ENCODE data around the gene SMCO1.
"Not testable (repeated sequence)": the region's sequence is repeated elsewhere in the genome, so short reads cannot be mapped to it uniquely, and the experiment has no call there.

The SMCO1 gene

DNA sequence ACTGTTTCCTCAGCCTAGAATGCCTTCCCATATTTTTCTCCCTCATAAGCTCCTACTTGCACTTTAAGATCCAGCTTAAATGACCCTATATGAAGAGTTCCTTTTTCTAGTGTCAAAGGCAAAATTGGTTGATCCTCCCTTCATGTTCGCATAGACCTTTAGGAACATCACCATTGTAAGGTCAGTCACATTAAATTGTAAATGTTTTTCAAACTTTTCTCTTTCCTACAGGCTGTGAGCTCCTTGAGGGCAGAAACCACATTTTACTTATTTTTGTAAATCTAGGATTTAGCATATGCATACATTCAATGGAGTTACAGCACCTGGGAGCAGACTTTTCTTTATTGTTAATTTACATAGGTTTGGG is 813 bp downstream of the SMCO1 start:
- Mint-ChIP-seq H3K27ac (no peak overlapping the region), H3K4me3 (no peak overlapping the region), H3K4me1 (ENCODE audit: low read depth in 2 of 2) (peaks cover 0 to 5% of the 10 kb centered on the region in 2 donors), H3K36me3 (ENCODE audit: insufficient read depth) (peaks cover 3% of the 10 kb centered on the region), H3K9me3 (no peaks in the 10 kb centered on the region), H3K27me3 (peaks cover 17 to 23% of the 10 kb centered on the region in 2 donors)
- DNase-seq: no peak
- ATAC-seq (replicated peaks): no peak

- H3K36me3 Mint-ChIP-seq (ENCODE audit: insufficient read depth): peaks cover 3% of the 10 kb centered on the region
- DNase-seq (no peak), ATAC-seq (replicated peaks) (no peak)
- H3K4me1 Mint-ChIP-seq (ENCODE audit: low read depth in 2 of 2): peaks cover 0 to 5% of the 10 kb centered on the region in 2 donors
- H3K27ac Mint-ChIP-seq: no peak overlapping the region
- no peak overlapping the region for H3K4me3 Mint-ChIP-seq
- no peaks in the 10 kb centered on the region for H3K9me3 Mint-ChIP-seq
- peaks cover 17 to 23% of the 10 kb centered on the region in 2 donors for H3K27me3 Mint-ChIP-seq
Observed at GRCh38 chr3:196513697-196514349, 1.3 kb downstream of the SMCO1 start.

DNA sequence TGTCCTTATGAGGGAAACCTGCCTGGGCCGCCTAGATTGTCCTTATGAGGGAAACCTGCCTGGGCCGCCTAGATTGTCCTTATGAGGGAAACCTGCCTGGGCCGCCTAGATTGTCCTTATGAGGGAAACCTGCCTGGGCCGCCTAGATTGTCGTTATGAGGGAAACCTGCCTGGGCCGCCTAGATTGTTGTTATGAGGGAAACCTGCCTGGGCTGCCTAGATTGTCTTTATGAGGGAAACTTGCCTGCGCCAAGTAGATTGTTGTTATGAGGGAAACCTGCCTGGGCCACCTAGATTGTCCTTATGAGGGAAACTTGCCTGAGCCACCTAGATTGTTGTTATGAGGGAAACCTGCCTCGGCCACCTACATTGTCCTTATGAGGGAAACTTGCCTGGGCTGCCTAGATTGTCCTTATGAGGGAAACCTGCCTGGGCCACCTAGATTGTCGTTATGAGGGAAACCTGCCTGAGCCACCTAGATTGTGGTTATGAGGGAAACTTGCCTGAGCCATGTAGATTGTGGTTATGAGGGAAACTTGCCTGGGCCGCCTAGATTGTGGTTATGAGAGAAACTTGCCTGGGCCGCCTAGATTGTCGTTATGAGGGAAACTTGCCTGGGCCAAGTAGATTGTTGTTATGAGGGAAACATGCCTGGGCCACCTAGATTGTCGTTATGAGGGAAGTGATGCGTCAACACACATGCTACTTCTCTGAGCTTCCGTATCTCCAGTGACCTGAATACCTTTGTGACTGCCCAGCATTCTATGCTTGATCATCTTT is 3.3 kb downstream of the SMCO1 start:
- not testable (repeated sequence) for H3K27ac Mint-ChIP-seq; H3K4me3 Mint-ChIP-seq; DNase-seq; H3K4me1 Mint-ChIP-seq (ENCODE audit: low read depth in 2 of 2); H3K9me3 Mint-ChIP-seq; H3K36me3 Mint-ChIP-seq (ENCODE audit: insufficient read depth)
- peak; percentile 41 for ATAC-seq (replicated peaks)
- H3K27me3 Mint-ChIP-seq: peaks cover 17 to 23% of the 10 kb centered on the region in 2 donors

DNA sequence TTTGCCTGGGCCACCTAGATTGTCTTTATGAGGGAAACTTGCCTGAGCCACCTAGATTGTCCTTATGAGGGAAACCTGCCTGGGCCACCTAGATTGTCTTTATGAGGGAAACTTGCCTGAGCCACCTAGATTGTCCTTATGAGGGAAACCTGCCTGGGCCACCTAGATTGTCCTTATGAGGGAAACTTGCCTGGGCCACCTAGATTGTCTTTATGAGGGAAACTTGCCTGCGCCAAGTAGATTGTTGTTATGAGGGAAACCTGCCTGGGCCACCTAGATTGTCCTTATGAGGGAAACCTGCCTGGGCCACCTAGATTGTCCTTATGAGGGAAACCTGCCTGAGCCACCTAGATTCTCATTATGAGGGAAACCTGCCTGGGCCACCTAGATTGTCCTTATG is 4.0 kb downstream of the SMCO1 start:
- not testable (repeated sequence) for H3K9me3 Mint-ChIP-seq; H3K4me3 Mint-ChIP-seq; ATAC-seq (replicated peaks); H3K27ac Mint-ChIP-seq; DNase-seq; H3K36me3 Mint-ChIP-seq (ENCODE audit: insufficient read depth); H3K4me1 Mint-ChIP-seq (ENCODE audit: low read depth in 2 of 2)
- peaks cover 13 to 19% of the 10 kb centered on the region in 2 donors for H3K27me3 Mint-ChIP-seq

DNA sequence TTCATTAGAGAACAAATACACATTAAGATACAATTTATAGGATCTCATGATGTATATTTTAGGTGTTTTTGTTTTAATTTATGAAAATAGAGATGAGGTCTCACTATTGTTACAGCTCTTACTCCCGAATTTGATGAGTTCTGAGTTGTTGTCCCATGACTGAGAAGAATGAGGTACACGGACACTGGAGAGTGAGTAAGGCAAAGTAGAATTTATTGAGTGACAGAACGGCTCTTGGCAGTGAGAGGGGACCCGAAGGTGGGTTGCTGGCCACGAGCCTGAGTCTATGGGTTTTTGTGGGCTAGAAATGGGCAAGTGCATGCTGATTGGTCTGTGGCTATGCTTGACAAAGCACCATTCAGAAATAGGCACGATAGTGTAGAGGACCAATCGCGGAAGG is 8.5 kb downstream of the SMCO1 start:
- DNase-seq (no peak), ATAC-seq (replicated peaks) (no peak)
- Mint-ChIP-seq H3K27me3 (peaks cover 0 to under 1% of the 10 kb centered on the region in 2 donors), H3K4me1 (ENCODE audit: low read depth in 2 of 2) (peaks cover 14 to 16% of the 10 kb centered on the region in 2 donors), H3K36me3 (ENCODE audit: insufficient read depth) (peaks cover 27% of the 10 kb centered on the region), H3K27ac (no peak overlapping the region), H3K9me3 (no peaks in the 10 kb centered on the region), H3K4me3 (no peak overlapping the region)

DNA sequence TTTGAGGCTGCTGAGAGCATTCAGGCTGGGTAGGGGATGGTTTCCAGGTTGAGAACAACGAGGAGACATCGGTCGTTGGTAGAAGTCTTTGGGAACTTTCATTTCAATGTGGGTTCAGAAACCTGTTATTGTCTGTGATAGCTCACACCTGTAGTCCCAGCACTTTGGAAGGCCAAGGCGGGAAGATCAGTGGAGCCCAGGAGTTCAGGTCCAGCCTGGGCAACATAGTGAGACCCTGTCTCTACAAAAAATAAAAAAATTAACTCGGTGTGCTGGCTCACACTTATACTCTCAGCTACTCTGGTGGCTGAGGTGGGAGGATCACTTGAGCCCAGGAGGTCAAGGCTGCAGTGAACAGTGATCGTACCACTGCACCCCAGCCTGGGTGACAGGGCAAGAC is 10.6 kb downstream of the SMCO1 start:
- Mint-ChIP-seq H3K27me3 (no peaks in the 10 kb centered on the region), H3K36me3 (ENCODE audit: insufficient read depth) (peaks cover 36% of the 10 kb centered on the region), H3K9me3 (no peaks in the 10 kb centered on the region), H3K27ac (peak overlapping the region in 1 of 2 donors; percentile 96), H3K4me3 (peak overlapping the region; percentile 99 to 100), H3K4me1 (ENCODE audit: low read depth in 2 of 2) (peaks cover 30 to 34% of the 10 kb centered on the region in 2 donors)
- ATAC-seq (replicated peaks) (no peak), DNase-seq (no peak)

- not testable (repeated sequence) for H3K9me3 Mint-ChIP-seq; DNase-seq; H3K27me3 Mint-ChIP-seq; ATAC-seq (replicated peaks)
- H3K4me3 Mint-ChIP-seq: peak overlapping the region; percentile 99 to 100
- H3K4me1 Mint-ChIP-seq (ENCODE audit: low read depth in 2 of 2): peaks cover 35 to 39% of the 10 kb centered on the region in 2 donors
- peak overlapping the region; percentile 96 to 98 for H3K27ac Mint-ChIP-seq
- H3K36me3 Mint-ChIP-seq (ENCODE audit: insufficient read depth): peaks cover 39% of the 10 kb centered on the region
Observed at GRCh38 chr3:196504077-196504398, 11.1 kb downstream of the SMCO1 start.

GRCh38 chr3:196503196-196504076 is 11.7 kb downstream of the SMCO1 start, which contains the start of gene RNF168:
Gene RNF168 (minus strand): TSS chr3:196503768. CDS start chr3:196503173, 595 bp downstream.
- Mint-ChIP-seq H3K4me3 (peak within 1 kb of the TSS; percentile 99 to 100), H3K27ac (peak within 1 kb of the TSS; percentile 96 to 98), H3K9me3 (no peaks in the 10 kb centered on the region), H3K4me1 (ENCODE audit: low read depth in 2 of 2) (peaks cover 38 to 44% of the 10 kb centered on the region in 2 donors), H3K36me3 (ENCODE audit: insufficient read depth) (peaks cover 42% of the 10 kb centered on the region), H3K27me3 (no peaks in the 10 kb centered on the region)
- DNase-seq (peak; percentile 75 to 87 (median 86)), ATAC-seq (replicated peaks) (peak; percentile 78)

DNA sequence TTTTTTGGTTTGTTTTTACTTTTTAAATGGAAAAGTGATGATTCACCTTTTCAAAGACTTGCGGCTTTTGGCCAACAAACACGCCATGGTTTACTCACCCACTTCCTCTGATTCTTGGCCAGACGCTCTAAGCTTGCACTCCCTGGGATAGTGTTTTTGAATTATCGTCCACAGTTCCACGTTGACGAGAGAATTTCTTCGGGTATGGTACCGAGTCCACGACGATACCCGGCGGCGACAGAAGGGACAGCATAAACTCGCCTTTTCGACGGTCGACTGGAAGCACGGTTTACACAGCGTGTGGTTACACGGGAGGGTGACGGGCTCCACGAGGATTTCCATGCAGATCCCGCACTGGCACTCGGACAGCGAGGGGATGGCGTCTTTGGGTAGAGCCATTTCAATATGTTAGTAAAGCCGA is 12.4 kb downstream of the SMCO1 start:
- Mint-ChIP-seq H3K36me3 (ENCODE audit: insufficient read depth) (peaks cover 43% of the 10 kb centered on the region), H3K9me3 (no peaks in the 10 kb centered on the region), H3K27me3 (no peaks in the 10 kb centered on the region), H3K4me1 (ENCODE audit: low read depth in 2 of 2) (peaks cover 41 to 49% of the 10 kb centered on the region in 2 donors), H3K27ac (peak overlapping the region; percentile 96 to 98), H3K4me3 (peak overlapping the region; percentile 99 to 100)
- DNase-seq (peak; percentile 48 to 54 (median 51)), ATAC-seq (replicated peaks) (peak; percentile 56)

GRCh38 chr3:196501316-196502044 is 13.7 kb downstream of the SMCO1 start:
- peaks cover 43 to 62% of the 10 kb centered on the region in 2 donors for H3K4me1 Mint-ChIP-seq (ENCODE audit: low read depth in 2 of 2)

DNA sequence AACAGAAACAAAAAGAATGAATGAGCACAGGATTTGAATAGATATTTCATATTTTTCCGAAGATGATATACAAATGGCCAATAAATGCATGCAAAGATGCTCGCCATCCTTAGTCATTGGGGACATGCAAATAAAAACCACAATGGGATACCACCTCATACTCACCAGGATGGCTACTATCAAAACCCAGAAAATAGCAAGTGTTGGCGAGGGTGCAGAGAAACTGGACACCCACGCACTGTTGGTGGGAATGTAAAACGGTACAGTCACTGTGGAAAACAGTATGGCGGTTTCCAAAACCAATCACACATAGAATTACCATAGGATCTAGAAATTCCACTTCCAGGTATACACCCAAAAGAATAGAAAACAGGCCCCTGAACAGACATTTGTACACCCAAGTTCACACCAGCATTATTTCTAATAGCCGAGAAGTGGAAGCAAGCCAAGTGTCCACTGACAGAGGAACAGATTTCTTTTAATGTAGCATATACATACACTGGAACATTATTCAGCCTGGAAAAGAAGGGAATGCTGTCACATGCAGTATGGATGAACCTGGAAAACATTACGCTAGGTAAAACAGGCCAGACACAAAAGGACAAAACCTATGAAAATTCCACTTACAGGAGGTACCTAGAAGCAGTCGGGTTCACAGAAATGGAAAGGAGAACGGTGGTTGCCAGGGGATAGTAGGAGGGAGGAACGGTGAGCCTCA is 15.2 kb downstream of the SMCO1 start:
- ATAC-seq (replicated peaks): no peak
- DNase-seq: no peak
- Mint-ChIP-seq H3K27ac (peak overlapping the region; percentile 1 to 70), H3K36me3 (ENCODE audit: insufficient read depth) (peaks cover 57% of the 10 kb centered on the region), H3K27me3 (no peaks in the 10 kb centered on the region), H3K9me3 (no peaks in the 10 kb centered on the region), H3K4me1 (ENCODE audit: low read depth in 2 of 2) (peaks cover 48 to 71% of the 10 kb centered on the region in 2 donors), H3K4me3 (peak overlapping the region; percentile 99 to 100)

More at GRCh38 chr3:196501316-196502044, 13.7 kb downstream of the SMCO1 start:
- peak overlapping the region; percentile 99 to 100 for H3K4me3 Mint-ChIP-seq
- no peak for DNase-seq
- H3K36me3 Mint-ChIP-seq (ENCODE audit: insufficient read depth): peaks cover 53% of the 10 kb centered on the region
- peak overlapping the region; percentile 96 to 98 for H3K27ac Mint-ChIP-seq
- H3K9me3 Mint-ChIP-seq: no peaks in the 10 kb centered on the region
- ATAC-seq (replicated peaks): no peak
- H3K27me3 Mint-ChIP-seq: no peaks in the 10 kb centered on the region

GRCh38 chr3:196499061-196499460 is 16.1 kb downstream of the SMCO1 start:
- Mint-ChIP-seq H3K27me3 (no peaks in the 10 kb centered on the region), H3K4me3 (peak overlapping the region; percentile 99 to 100), H3K27ac (no peak overlapping the region), H3K9me3 (no peaks in the 10 kb centered on the region), H3K36me3 (ENCODE audit: insufficient read depth) (peaks cover 60% of the 10 kb centered on the region), H3K4me1 (ENCODE audit: low read depth in 2 of 2) (peaks cover 45 to 68% of the 10 kb centered on the region in 2 donors)
- no peak for DNase-seq
- no peak for ATAC-seq (replicated peaks)

Measured in effector memory CD8-positive, alpha-beta T cell (primary cell).